Naive B cell (primary cell): ENCODE results near the gene WDR83. TPM values are rescaled to one million over a fixed set of nuclear protein-coding genes. Genes with fewer than 3 reads are reported as not detected.
"Not testable (repeated sequence)": the region's sequence is repeated elsewhere in the genome, so short reads cannot be mapped to it uniquely, and the experiment has no call there.

Experiments used
- ATAC-seq, 2 donors: fragments of 150-1000 bp; cut with Tn5 transposase; 2 replicates each; pipeline ENCODE4 v1.10.0; 2021; ENCODE audit warnings: low read depth in 2 of 2, mild to moderate bottlenecking in 2 of 2, moderate library complexity in 2 of 2
- DNase-seq: peaks from one replicate; pipeline ENCODE4 v3.0.0; 2022
- H3K27ac Mint-ChIP-seq, 6 donors: one replicate each; pipeline ENCODE4 v1.8.0; 2020 to 2022; ENCODE audit warnings: mild to moderate bottlenecking in 6 of 6, mixed read lengths in 6 of 6, moderate library complexity in 5 of 6, inconsistent platforms in 2 of 6
- H3K27me3 Mint-ChIP-seq, 3 donors: one replicate each; pipeline ENCODE4 v1.8.0; 2021 to 2022; ENCODE audit warnings: mixed read lengths in 3 of 3, mild to moderate bottlenecking in 1 of 3
- H3K36me3 Mint-ChIP-seq, 2 donors: one replicate each; pipeline ENCODE4 v1.8.0; 2020 to 2022; ENCODE audit warnings: mixed read lengths in 2 of 2, inconsistent platforms in 1 of 2, mild to moderate bottlenecking in 1 of 2
- H3K4me1 Mint-ChIP-seq, 3 donors: one replicate each; pipeline ENCODE4 v1.8.0; 2020 to 2022; ENCODE audit warnings: mixed read lengths in 3 of 3, inconsistent platforms in 1 of 3, mild to moderate bottlenecking in 1 of 3, moderate library complexity in 1 of 3
- H3K4me3 Mint-ChIP-seq, 8 donors: one replicate each; pipeline ENCODE4 v1.8.0; 2020 to 2022; ENCODE audit warnings: mild to moderate bottlenecking in 8 of 8, mixed read lengths in 8 of 8, moderate library complexity in 8 of 8, inconsistent platforms in 2 of 8
- H3K9me3 Mint-ChIP-seq, 7 donors: one replicate each; pipeline ENCODE4 v1.8.0; 2020 to 2022; ENCODE audit warnings: mixed read lengths in 7 of 7, mild to moderate bottlenecking in 5 of 7, inconsistent platforms in 2 of 7, moderate library complexity in 1 of 7
- polyA plus RNA-seq, 6 donors: library from polyadenylated mRNA; unstranded; fragments of 300-500 nt; fragmentation: Illumina TruSeq; gene quantifications; one replicate each; pipeline ENCODE4 v1.2.3, GENCODE V29; 2021; ENCODE audit warnings: low read depth in 6 of 6

WDR83 gene
- polyA plus RNA-seq = 10 to 100 TPM; 12.6 to 34.5 (median 17.5) TPM

- Mint-ChIP-seq H3K4me1 (peaks cover 36 to 67% (median 53%) of the 10 kb centered on the region in 3 donors), H3K36me3 (no peaks in the 10 kb centered on the region), H3K27ac (peak within 1 kb of the TSS; percentile 100), H3K9me3 (no peaks in the 10 kb centered on the region), H3K4me3 (peak within 1 kb of the TSS; percentile 91 to 100 (median 99)), H3K27me3 (no peaks in the 10 kb centered on the region)
- ATAC-seq = peak; percentile 61 to 63
- DNase-seq = peak; percentile 85
Observed at GRCh38 chr19:12666265-12667048, at the start of gene WDR83, which contains the start of gene MAN2B1. WDR83 (plus strand) TSS chr19:12666807; CDS start chr19:12669791, 2,984 bp downstream. MAN2B1 (minus strand) TSS chr19:12666742; CDS start chr19:12666701, 41 bp downstream.

GRCh38 chr19:12617646-12618045 is 49.0 kb upstream of the WDR83 start:
- Mint-ChIP-seq H3K9me3 (no peaks in the 10 kb centered on the region), H3K27me3 (no peaks in the 10 kb centered on the region), H3K27ac (peak overlapping the region in 1 of 6 donors; percentile 67), H3K36me3 (peaks cover 4 to 8% of the 10 kb centered on the region in 2 donors), H3K4me3 (peak overlapping the region in 4 of 8 donors; percentile 25 to 89 (median 66)), H3K4me1 (peaks cover 29 to 86% (median 47%) of the 10 kb centered on the region in 3 donors)
- DNase-seq = no peak
- ATAC-seq = no peak

GRCh38 chr19:12621253-12622024 is 45.2 kb upstream of the WDR83 start:
- Mint-ChIP-seq H3K4me3 (peak overlapping the region in 2 of 8 donors; percentile 24 to 37), H3K27ac (peak overlapping the region in 3 of 6 donors; percentile 56 to 64 (median 63)), H3K4me1 (peaks cover 15 to 62% (median 32%) of the 10 kb centered on the region in 3 donors)
- not testable (repeated sequence) for DNase-seq, H3K36me3 Mint-ChIP-seq, H3K9me3 Mint-ChIP-seq, H3K27me3 Mint-ChIP-seq, ATAC-seq

GRCh38 chr19:12623361-12624031 is 43.1 kb upstream of the WDR83 start:
- H3K4me1 Mint-ChIP-seq = peaks cover 11 to 41% (median 26%) of the 10 kb centered on the region in 3 donors
- H3K27ac Mint-ChIP-seq = peak overlapping the region in 3 of 6 donors; percentile 44 to 88 (median 72)
- H3K4me3 Mint-ChIP-seq = no peak overlapping the region
- H3K36me3 Mint-ChIP-seq = peaks cover 9 to 14% of the 10 kb centered on the region in 2 donors
- no peaks in the 10 kb centered on the region for H3K27me3 Mint-ChIP-seq
- H3K9me3 Mint-ChIP-seq = peaks cover 0 to 14% (median 7%) of the 10 kb centered on the region in 7 donors
- DNase-seq (no peak), ATAC-seq (no peak)

- H3K9me3 Mint-ChIP-seq = peaks cover 0 to 19% (median 9%) of the 10 kb centered on the region in 7 donors
- H3K27ac Mint-ChIP-seq = no peak overlapping the region
- ATAC-seq = no peak
- peaks cover 9 to 20% (median 10%) of the 10 kb centered on the region in 3 donors for H3K4me1 Mint-ChIP-seq
- peaks cover 17 to 23% of the 10 kb centered on the region in 2 donors for H3K36me3 Mint-ChIP-seq
- H3K4me3 Mint-ChIP-seq = no peak overlapping the region
- no peak for DNase-seq
- no peaks in the 10 kb centered on the region for H3K27me3 Mint-ChIP-seq
Observed at GRCh38 chr19:12626958-12627357, 39.6 kb upstream of the WDR83 start.

GRCh38 chr19:12628040-12629022 is 38.3 kb upstream of the WDR83 start:
- no peak for ATAC-seq
- DNase-seq = no peak
- peak overlapping the region in 1 of 6 donors; percentile 56 for H3K27ac Mint-ChIP-seq
- H3K4me3 Mint-ChIP-seq = no peak overlapping the region
- peaks cover 4 to 13% (median 6%) of the 10 kb centered on the region in 3 donors for H3K4me1 Mint-ChIP-seq
- no peaks in the 10 kb centered on the region for H3K27me3 Mint-ChIP-seq
- peaks cover 17 to 23% of the 10 kb centered on the region in 2 donors for H3K36me3 Mint-ChIP-seq
- peaks cover 0 to 19% (median 9%) of the 10 kb centered on the region in 7 donors for H3K9me3 Mint-ChIP-seq

- ATAC-seq = no peak
- Mint-ChIP-seq H3K36me3 (peaks cover 17 to 23% of the 10 kb centered on the region in 2 donors), H3K4me3 (no peak overlapping the region), H3K4me1 (peaks cover 0 to 10% (median 3%) of the 10 kb centered on the region in 3 donors), H3K27me3 (no peaks in the 10 kb centered on the region), H3K27ac (peak overlapping the region in 3 of 6 donors; percentile 24 to 56 (median 44)), H3K9me3 (peaks cover 0 to 19% (median 9%) of the 10 kb centered on the region in 7 donors)
- DNase-seq = no peak
Observed at GRCh38 chr19:12629215-12629614, 37.4 kb upstream of the WDR83 start.

- Mint-ChIP-seq H3K4me3 (no peak overlapping the region), H3K36me3 (peaks cover 0 to 6% of the 10 kb centered on the region in 2 donors), H3K27ac (peak overlapping the region in 1 of 6 donors; percentile 61), H3K27me3 (no peaks in the 10 kb centered on the region), H3K9me3 (no peaks in the 10 kb centered on the region), H3K4me1 (peaks cover 16 to 32% (median 17%) of the 10 kb centered on the region in 3 donors)
- no peak for ATAC-seq
- DNase-seq = no peak
Observed at GRCh38 chr19:12636631-12637030, 30.0 kb upstream of the WDR83 start.

- ATAC-seq (no peak), DNase-seq (no peak)
- Mint-ChIP-seq H3K9me3 (no peaks in the 10 kb centered on the region), H3K4me1 (peaks cover 16 to 27% (median 20%) of the 10 kb centered on the region in 3 donors), H3K4me3 (no peak overlapping the region), H3K27ac (peak overlapping the region in 1 of 6 donors; percentile 38), H3K36me3 (peaks cover 0 to 6% of the 10 kb centered on the region in 2 donors), H3K27me3 (no peaks in the 10 kb centered on the region)
Observed at GRCh38 chr19:12638611-12639182, 27.9 kb upstream of the WDR83 start.

GRCh38 chr19:12639901-12640613 is 26.6 kb upstream of the WDR83 start:
- H3K27ac Mint-ChIP-seq = peak overlapping the region; percentile 90 to 96 (median 94)
- H3K4me3 Mint-ChIP-seq = peak overlapping the region; percentile 32 to 92 (median 86)
- no peaks in the 10 kb centered on the region for H3K27me3 Mint-ChIP-seq
- peaks cover 0 to 4% of the 10 kb centered on the region in 2 donors for H3K36me3 Mint-ChIP-seq
- peaks cover 14 to 27% (median 18%) of the 10 kb centered on the region in 3 donors for H3K4me1 Mint-ChIP-seq
- no peaks in the 10 kb centered on the region for H3K9me3 Mint-ChIP-seq
- DNase-seq (peak; percentile 85), ATAC-seq (peak; percentile 96 to 97)

- Mint-ChIP-seq H3K27me3 (no peaks in the 10 kb centered on the region), H3K27ac (peak overlapping the region in 2 of 6 donors; percentile 56 to 74), H3K4me1 (peaks cover 10 to 24% (median 14%) of the 10 kb centered on the region in 3 donors), H3K36me3 (peaks cover 0 to 4% of the 10 kb centered on the region in 2 donors), H3K4me3 (no peak overlapping the region), H3K9me3 (no peaks in the 10 kb centered on the region)
- ATAC-seq (no peak), DNase-seq (no peak)
Observed at GRCh38 chr19:12641456-12641855, 25.2 kb upstream of the WDR83 start.
